Cardiac muscle cell (in vitro differentiated cells and primary cell): ENCODE results near the gene TST. TPM values are rescaled to one million over a fixed set of nuclear protein-coding genes. Genes with fewer than 3 reads are reported as not detected.

Experiments
- DNase-seq, 2 donors: peaks; one replicate each; pipeline versions ENCODE4 v3.0.0 to v3.0.0-alpha.2; 2010 to 2017; ENCODE audit warnings: low read depth in 1 of 2, low spot score in 1 of 2
- H3K27ac ChIP-seq: fragments of 200-600 bp; sonication (generic); 2 replicates; pipeline ENCODE4 v1.5.1; 2016
- H3K27me3 ChIP-seq: fragments of 200-600 bp; sonication (generic); 2 replicates; pipeline ENCODE4 v1.6.0; 2016; ENCODE audit warnings: control low read depth
- H3K36me3 ChIP-seq: fragments of 200-600 bp; sonication (generic); 2 replicates; pipeline ENCODE4 v1.5.1; 2016; ENCODE audit warnings: control low read depth
- H3K4me1 ChIP-seq: fragments of 200-600 bp; sonication (generic); 2 replicates; pipeline ENCODE4 v1.8.1; 2017; ENCODE audit warnings: low read depth, mild to moderate bottlenecking, mixed run types
- H3K4me3 ChIP-seq: fragments of 200-600 bp; sonication (generic); 2 replicates; pipeline ENCODE4 v1.5.1; 2016; ENCODE audit warnings: mild to moderate bottlenecking
- H3K9me3 ChIP-seq: fragments of 200-600 bp; sonication (generic); 2 replicates; pipeline ENCODE4 v1.5.1; 2017; ENCODE audit warnings: low read depth, mild to moderate bottlenecking, control low read depth
- polyA plus RNA-seq: library from polyadenylated mRNA; unstranded; fragments of >200 nt; fragmentation: Nextera tagmentation; extraction: Ambion mirVana; gene quantifications from 2 replicates; pipeline ENCODE4 v1.2.1, GENCODE V29; 2016
- total RNA-seq: library from RNA; depleted of rRNA; stranded (reverse); fragments of >200 nt; gene quantifications from 2 replicates; pipeline ENCODE4 v1.2.3, GENCODE V29; 2016
- TF ChIP-seq, protein P1 (sequence below): IDR thresholded peaks from 2 replicates; pipeline ENCODE4 v1.5.1; 2012; ENCODE audit warnings: low read depth, mild to moderate bottlenecking, low read length

TST gene
- total and polyA plus RNA-seq, 2 experiments from 2014 or later = 36.2 to 63.8 TPM

DNA sequence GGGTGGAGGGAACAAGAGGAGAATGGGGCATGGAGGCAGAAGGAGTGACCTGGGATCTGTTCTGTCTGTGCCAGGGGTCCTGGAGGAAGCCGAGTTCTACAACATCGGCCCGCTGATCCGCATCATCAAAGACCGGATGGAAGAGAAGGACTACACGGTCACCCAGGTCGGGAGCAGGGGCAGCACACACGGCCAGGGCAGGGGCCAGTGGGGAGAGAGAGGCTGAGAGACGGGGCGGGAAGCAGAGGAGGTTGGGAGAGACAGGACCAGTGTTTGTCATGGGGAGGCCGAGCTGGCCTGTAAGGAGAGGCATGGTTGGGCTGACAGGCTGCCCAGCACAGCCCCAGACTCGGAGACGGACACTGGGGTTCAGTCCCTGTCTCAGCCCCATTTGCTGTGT, 37.0 kb upstream of the TST start:
- TF ChIP-seq, protein P1, sequence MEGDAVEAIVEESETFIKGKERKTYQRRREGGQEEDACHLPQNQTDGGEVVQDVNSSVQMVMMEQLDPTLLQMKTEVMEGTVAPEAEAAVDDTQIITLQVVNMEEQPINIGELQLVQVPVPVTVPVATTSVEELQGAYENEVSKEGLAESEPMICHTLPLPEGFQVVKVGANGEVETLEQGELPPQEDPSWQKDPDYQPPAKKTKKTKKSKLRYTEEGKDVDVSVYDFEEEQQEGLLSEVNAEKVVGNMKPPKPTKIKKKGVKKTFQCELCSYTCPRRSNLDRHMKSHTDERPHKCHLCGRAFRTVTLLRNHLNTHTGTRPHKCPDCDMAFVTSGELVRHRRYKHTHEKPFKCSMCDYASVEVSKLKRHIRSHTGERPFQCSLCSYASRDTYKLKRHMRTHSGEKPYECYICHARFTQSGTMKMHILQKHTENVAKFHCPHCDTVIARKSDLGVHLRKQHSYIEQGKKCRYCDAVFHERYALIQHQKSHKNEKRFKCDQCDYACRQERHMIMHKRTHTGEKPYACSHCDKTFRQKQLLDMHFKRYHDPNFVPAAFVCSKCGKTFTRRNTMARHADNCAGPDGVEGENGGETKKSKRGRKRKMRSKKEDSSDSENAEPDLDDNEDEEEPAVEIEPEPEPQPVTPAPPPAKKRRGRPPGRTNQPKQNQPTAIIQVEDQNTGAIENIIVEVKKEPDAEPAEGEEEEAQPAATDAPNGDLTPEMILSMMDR = no peak
- H3K36me3 ChIP-seq = no peaks in the 10 kb centered on the region

DNA sequence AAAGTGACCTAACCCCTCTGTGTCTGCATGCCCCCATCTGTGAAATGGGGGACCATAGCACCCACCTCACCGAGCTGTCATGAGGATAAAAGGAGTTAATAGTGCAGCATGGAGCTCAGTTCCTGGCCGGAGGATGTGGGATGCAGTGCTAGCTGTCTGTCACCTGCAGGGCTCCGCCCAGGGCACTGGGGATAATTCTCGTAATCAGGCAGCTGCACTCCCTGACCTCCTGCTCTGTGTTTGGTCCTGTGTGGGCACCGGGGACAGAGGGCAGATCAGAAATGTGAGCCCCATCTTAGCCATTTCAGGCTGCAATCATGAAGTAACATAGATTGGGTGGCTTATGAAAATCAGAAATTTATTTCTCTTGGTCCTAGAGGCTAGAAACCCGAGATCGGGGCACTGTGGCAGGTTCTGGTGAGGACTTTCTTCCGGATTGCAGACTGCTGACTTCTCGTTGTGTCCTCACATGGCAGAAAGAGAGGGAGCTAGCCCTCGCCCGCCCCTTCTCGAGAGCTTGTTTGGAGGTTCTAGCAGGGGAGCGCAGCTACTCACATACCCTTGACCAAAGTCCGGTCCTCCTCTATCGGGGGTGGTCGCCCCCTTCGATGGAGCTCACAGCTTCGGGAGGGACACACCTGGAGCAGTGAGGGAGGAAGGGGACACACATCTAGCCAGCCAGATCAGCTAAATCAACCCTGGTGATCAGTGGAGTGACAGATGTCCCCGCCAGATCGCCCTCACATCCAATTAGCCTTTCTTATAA, 35.5 kb upstream of the TST start:
- Histone ChIP-seq H3K4me1 (no peaks in the 10 kb centered on the region), H3K27me3 (no peaks in the 10 kb centered on the region), H3K9me3 (no peaks in the 10 kb centered on the region), H3K4me3 (no peak overlapping the region), H3K27ac (no peak overlapping the region), H3K36me3 (no peaks in the 10 kb centered on the region)
- TF ChIP-seq, protein P1 = no peak
- DNase-seq = no peak

More for the DNA sequence above, 37.0 kb upstream of the TST start:
- no peaks in the 10 kb centered on the region for H3K9me3 ChIP-seq
- H3K4me1 ChIP-seq = no peaks in the 10 kb centered on the region
- DNase-seq = no peak
- no peak overlapping the region for H3K4me3 ChIP-seq
- H3K27ac ChIP-seq = no peak overlapping the region
- H3K27me3 ChIP-seq = no peaks in the 10 kb centered on the region

DNA sequence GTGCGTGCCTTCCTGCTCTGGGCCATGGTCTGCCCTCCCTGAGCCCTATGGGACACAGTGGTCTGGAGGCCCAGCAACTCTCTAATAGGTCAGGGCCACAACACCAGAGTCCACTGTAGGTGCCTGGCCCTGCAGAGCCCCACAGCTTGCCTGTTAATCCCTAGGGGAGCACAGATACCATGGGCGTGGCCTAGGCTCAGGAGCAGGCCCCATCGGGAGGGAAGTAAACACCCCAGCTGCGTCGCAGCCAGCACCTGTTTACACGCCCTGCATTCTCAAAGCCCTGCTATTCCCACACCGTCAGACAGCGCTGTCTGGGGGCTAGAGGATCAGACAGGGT, 34.8 kb upstream of the TST start:
- TF ChIP-seq, protein P1 = no peak
- no peaks in the 10 kb centered on the region for H3K27me3 ChIP-seq
- no peak for DNase-seq
- H3K36me3 ChIP-seq = no peaks in the 10 kb centered on the region
- H3K4me1 ChIP-seq = no peaks in the 10 kb centered on the region
- H3K9me3 ChIP-seq = no peaks in the 10 kb centered on the region
- no peak overlapping the region for H3K4me3 ChIP-seq
- H3K27ac ChIP-seq = peak overlapping the region; percentile 13

DNA sequence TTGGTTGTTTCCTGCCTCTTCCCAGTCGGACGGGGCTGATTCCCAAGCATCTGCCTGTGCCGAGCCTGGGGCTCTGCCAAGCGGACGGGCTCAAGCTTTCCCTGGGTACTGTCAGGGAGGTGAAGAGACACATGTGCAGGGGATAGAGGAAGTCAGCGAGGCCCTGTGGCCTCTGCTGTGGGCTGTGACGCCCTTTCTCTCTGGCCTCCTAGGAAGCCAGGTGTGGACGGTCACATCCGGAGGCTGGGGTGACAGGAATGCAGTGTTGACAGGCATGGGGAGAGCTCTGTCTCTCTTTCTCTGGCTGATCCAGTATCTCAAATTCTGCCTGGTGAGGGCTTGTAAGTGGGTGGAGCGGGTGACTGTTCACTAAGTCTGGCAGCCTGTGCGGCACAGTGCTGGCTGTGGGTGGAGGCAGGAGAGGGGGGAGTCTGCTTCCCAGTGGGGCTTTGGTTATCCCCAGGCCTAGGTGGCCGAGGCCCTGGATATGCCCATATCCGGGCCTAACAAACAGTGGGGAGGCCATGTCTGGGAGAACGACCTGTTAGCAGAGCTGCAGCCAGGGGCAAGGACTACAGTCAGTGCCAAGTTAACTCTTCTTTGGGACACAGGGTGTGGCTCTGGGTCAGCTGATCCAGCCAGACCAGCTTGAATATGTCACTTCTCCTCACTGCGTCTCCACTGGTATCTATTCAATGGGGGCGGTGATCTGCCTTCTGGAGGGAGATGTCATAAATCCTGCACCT, 34.2 kb upstream of the TST start:
- H3K9me3 ChIP-seq = no peaks in the 10 kb centered on the region
- no peaks in the 10 kb centered on the region for H3K4me1 ChIP-seq
- peak; percentile 30 to 38 for DNase-seq
- TF ChIP-seq, protein P1 = no peak
- H3K27ac ChIP-seq = peak overlapping the region; percentile 13
- no peaks in the 10 kb centered on the region for H3K27me3 ChIP-seq
- no peak overlapping the region for H3K4me3 ChIP-seq
- no peaks in the 10 kb centered on the region for H3K36me3 ChIP-seq

DNA sequence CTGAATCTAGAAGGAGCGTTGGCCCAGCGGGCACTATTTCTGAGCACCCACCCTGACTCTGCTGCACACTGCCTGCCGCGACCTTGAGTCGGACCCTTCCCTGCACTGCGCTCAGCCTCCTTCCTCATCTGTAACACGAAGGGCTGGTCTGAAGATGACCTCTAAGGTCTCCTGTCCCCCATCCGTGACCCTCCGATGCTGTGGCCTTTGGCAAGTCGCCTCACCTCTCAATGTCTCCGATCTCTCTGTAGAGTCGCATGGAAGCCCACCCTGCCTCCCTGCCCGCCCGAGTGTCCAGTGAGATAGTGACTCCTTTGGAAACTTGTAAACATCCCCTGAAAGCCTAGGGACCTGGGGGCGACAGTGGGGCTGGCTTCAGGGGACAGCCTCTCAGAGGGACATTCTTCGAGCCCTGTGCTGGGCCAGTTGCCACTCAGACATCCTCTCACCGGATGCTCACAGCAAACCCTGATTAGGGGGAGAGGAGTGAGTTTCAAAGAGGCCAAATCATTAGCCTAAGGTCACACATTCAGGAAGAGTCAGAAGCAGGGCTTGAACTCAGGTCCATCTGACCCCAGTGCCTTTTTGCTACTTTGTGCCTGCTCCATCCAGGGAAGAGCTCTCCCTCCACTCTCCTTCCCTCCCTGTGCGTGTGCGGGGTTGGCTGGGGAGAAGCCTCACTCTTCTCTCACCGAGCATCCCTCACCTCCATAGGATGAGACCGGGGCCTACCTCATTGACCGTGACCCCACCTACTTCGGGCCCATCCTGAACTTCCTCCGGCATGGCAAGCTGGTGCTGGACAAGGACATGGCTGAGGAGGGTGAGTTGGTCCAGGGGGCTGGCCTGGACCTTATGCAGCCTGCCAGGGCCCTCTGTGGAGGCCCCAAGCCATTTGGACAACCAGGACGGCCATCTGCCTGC, 33.4 kb upstream of the TST start:
- Histone ChIP-seq H3K27ac (peak overlapping the region; percentile 13), H3K36me3 (no peaks in the 10 kb centered on the region), H3K4me1 (no peaks in the 10 kb centered on the region), H3K9me3 (no peaks in the 10 kb centered on the region), H3K27me3 (no peaks in the 10 kb centered on the region), H3K4me3 (no peak overlapping the region)
- TF ChIP-seq, protein P1 = no peak
- DNase-seq = no peak
